ENCODE measurements around the gene WDPCP.
"Not testable (repeated sequence)": the region's sequence is repeated elsewhere in the genome, so short reads cannot be mapped to it uniquely, and the experiment has no call there.

The WDPCP gene

DNA sequence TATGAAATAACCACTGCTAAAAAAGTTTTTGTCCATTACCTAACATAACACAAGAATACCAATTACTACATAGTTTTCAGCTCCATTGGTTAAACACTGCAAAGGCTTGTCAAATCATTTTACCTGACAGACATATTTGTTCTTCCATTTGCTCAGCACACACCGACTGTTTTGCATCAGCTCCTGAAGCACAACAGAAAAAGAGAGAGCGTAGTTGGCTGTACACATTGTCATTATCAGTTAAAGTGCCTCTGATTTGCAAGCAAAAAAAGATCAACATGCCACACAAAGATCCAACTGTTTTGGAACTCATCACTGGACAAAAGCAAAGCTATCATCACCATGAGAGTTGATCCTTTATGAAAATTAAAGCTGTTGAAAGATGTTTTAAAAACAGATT lies 103.8 kb downstream of the WDPCP start:
- H4K20me1 ChIP-seq, result no peaks in the 10 kb centered on the region
- no peak for TF ChIP-seq Cebpa-rat (IDR thresholded peaks at IDR 0.05)
- no peak overlapping the region for H3K4me3 ChIP-seq
- H3K36me3 ChIP-seq, result no peaks in the 10 kb centered on the region
- no peak overlapping the region for H3K4me2 ChIP-seq
- no peaks in the 10 kb centered on the region for H3K27me3 ChIP-seq
- no peak overlapping the region for H3K9ac ChIP-seq
- H3K4me1 ChIP-seq, result no peaks in the 10 kb centered on the region
- no peak overlapping the region for H3K27ac ChIP-seq
- no peaks in the 10 kb centered on the region for H3K9me3 ChIP-seq

DNA sequence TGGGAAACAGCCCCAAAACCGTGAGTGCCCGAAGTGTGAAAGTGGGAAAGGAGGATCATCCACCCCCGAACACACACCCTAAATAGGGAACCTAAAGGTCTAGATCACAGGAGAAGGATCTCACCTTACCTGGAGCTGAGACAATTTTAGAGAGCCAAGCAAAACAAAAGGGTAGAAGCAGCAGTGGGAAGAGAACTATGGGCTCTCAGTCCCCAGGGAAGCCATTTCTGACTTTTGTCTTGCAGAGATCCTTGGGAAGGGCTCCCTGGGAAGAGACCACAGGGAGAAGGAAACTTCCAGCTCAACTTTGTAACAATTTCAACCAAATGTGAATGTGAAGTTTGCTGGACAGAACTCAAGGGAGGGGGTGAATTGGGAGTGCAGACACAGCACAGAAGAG lies 110.6 kb downstream of the WDPCP start:
- H3K27me3 ChIP-seq, result no peaks in the 10 kb centered on the region
- TF ChIP-seq Cebpa-rat (IDR thresholded peaks at IDR 0.05), result no peak

DNA sequence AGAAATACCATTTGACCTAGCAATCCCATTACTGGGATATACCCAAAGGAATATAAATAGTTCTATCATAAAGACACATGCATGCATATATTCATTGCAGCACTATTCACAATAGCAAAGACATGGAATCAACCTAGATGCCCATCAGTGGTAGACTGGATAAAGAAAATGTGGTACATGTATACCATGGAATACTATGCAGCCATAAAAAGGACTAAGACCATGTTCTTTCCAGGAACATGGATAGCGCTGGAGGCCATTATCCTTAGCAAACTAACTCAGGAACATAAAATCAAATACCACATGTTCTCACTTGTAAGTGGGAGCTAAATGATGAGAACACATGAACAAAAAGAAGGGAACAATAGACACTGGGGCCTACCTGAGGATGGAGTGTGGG lies 119.0 kb downstream of the WDPCP start:
- H3K9ac ChIP-seq, H3K4me1 ChIP-seq, H3K4me2 ChIP-seq, H3K4me3 ChIP-seq, H3K27ac ChIP-seq, H3K27me3 ChIP-seq, H4K20me1 ChIP-seq: not testable (repeated sequence)
- peaks cover 12% of the 10 kb centered on the region; the same call in 1 of the 2 replicates for H3K9me3 ChIP-seq
- H3K36me3 ChIP-seq, result peaks cover 16% of the 10 kb centered on the region

More for the DNA sequence above, 110.6 kb downstream of the WDPCP start:
- Histone ChIP-seq H3K4me2 (no peak overlapping the region), H3K27ac (no peak overlapping the region), H3K4me1 (no peaks in the 10 kb centered on the region), H3K9me3 (no peaks in the 10 kb centered on the region), H3K36me3 (peaks cover 4% of the 10 kb centered on the region; the same call in 1 of the 2 replicates), H4K20me1 (no peaks in the 10 kb centered on the region), H3K4me3 (no peak overlapping the region), H3K9ac (no peak overlapping the region)

DNA sequence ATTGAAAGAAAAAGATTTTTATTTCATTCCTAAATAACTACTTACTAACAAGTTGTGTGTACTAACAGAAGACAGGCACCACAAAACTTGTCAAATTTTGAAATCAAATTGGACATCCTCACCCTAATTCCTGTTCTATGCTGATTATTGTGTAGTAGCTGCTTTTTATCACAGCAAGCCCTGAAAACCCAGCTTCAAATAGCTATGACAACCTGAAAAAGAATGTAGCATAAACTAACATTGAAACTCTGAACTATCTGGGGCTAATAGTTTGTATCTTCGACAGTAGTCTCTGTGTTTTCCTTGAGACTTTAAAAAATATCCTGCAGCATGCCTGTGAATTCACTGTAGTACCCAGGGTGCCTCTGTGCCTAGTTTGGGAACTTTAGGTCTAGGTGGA lies 122.6 kb downstream of the WDPCP start:
- no peak for TF ChIP-seq Cebpa-rat (IDR thresholded peaks at IDR 0.05)
- Histone ChIP-seq H3K4me3 (no peak overlapping the region), H3K27ac (no peak overlapping the region), H4K20me1 (no peaks in the 10 kb centered on the region), H3K4me2 (no peak overlapping the region), H3K4me1 (no peaks in the 10 kb centered on the region), H3K9me3 (peaks cover 21% of the 10 kb centered on the region), H3K27me3 (no peaks in the 10 kb centered on the region), H3K9ac (no peak overlapping the region), H3K36me3 (peaks cover 18% of the 10 kb centered on the region)

DNA sequence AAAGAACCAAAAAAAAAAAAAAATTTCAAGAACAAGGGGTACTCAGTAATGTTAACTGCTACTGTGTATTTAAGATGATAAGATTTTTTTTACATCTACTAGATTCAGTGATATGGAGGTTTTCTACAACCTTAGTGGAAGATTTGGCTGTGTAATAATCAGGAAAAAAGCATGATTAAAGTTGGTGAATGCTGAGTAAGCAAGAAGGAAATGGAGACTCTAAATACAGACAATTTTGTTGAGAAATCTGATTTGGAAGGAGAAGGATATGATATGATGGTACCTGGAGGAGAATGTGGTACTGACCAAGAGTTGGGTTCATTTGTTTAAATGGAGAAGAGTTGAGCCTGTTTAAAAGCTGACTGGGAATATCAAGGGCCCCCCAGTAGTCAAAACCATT lies 125.1 kb downstream of the WDPCP start:
- H3K27ac ChIP-seq, result no peak overlapping the region
- peaks cover 15% of the 10 kb centered on the region for H3K9me3 ChIP-seq
- H3K36me3 ChIP-seq, result peaks cover 9% of the 10 kb centered on the region
- TF ChIP-seq Cebpa-rat (IDR thresholded peaks at IDR 0.05), result no peak
- no peak overlapping the region for H3K4me2 ChIP-seq
- H4K20me1 ChIP-seq, result no peaks in the 10 kb centered on the region
- H3K9ac ChIP-seq, result no peak overlapping the region
- no peak overlapping the region for H3K4me3 ChIP-seq
- no peaks in the 10 kb centered on the region for H3K4me1 ChIP-seq
- no peaks in the 10 kb centered on the region for H3K27me3 ChIP-seq

DNA sequence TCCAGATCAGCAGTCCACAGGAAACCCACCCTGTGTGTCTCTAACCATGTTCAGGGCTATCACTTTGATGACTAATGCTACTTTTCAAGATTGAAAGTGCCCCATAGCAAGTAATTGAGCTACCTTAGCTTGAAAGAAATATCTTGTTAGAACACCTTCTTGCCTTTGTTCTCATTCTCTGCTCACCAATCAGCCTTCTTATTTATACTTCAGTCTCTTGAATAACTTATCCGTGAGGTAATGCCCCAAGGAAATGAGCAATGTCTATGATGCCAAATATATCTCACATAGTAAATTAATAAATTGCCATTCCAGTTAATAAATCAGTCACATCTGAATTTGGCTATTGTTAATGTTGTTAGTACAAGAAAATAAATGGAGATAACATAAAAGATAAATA lies 141.6 kb downstream of the WDPCP start:
- H3K36me3 ChIP-seq, result no peaks in the 10 kb centered on the region
- no peak overlapping the region for H3K27ac ChIP-seq
- no peak overlapping the region for H3K4me2 ChIP-seq
- no peaks in the 10 kb centered on the region for H3K4me1 ChIP-seq
- no peaks in the 10 kb centered on the region for H3K27me3 ChIP-seq
- TF ChIP-seq Cebpa-rat (IDR thresholded peaks at IDR 0.05), result no peak
- H3K9me3 ChIP-seq, result no peaks in the 10 kb centered on the region
- no peak overlapping the region for H3K9ac ChIP-seq
- H3K4me3 ChIP-seq, result no peak overlapping the region
- H4K20me1 ChIP-seq, result no peaks in the 10 kb centered on the region

DNA sequence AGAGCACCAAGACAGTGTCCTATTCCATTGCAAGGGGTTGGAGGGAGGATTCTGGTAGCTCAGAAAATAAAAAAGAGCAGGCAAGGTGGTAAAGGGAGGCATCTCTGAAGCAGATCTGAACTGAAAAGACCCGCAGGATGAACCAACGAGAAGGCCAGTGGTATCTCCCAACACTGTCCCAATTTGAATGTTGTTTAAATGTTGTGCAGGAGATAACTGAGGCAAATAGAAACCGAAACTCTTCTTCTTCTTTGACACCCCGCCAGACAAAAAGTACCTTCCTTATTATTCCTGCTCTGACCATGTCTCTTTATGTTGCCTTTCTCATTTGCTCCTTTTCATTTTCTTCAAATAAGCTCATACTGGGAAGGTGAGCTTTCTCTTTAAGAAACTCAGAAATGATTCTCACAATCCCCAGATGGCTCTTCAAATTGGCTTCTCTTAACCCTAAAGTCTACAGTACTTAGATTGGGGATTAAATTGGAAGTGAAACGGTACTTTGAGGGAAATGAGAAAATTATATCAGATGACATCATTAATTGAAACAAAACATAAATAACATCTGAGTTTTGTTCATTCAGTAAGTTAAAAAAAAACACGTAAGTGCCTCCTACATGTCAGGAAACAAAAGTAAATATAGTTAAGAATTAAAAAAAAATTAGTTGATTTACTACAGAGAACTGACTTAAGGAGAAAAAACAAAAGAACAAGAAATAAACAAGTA lies 143.6 kb downstream of the WDPCP start:
- Histone ChIP-seq H3K4me3 (no peak overlapping the region), H3K27me3 (no peaks in the 10 kb centered on the region), H3K9me3 (no peaks in the 10 kb centered on the region), H3K36me3 (no peaks in the 10 kb centered on the region), H4K20me1 (no peaks in the 10 kb centered on the region), H3K4me1 (no peaks in the 10 kb centered on the region), H3K9ac (no peak overlapping the region), H3K27ac (no peak overlapping the region), H3K4me2 (no peak overlapping the region)
- no peak for TF ChIP-seq Cebpa-rat (IDR thresholded peaks at IDR 0.05)

DNA sequence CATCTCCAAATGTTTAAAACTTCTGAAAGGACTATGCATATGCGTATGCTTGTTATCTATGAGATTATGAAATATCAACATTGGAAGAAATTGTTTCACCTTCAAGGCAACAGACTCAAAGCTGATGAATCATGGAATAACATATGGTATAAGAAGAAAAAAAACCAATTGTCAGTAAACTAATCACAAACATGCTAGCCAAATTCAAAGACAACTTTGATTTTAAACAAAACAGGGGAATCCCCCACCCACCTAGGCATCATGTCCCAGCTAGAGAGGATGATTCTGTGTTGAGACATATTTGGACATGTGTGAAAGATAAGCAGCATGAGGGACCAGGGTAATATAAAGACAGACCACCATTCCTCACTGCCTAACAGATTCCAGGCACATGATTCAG lies 147.7 kb downstream of the WDPCP start:
- H3K9me3 ChIP-seq, result no peaks in the 10 kb centered on the region
- no peak overlapping the region for H3K4me3 ChIP-seq
- no peak overlapping the region for H3K4me2 ChIP-seq
- no peak for TF ChIP-seq Cebpa-rat (IDR thresholded peaks at IDR 0.05)
- peaks cover 6% of the 10 kb centered on the region for H3K4me1 ChIP-seq
- no peaks in the 10 kb centered on the region for H4K20me1 ChIP-seq
- no peak overlapping the region for H3K27ac ChIP-seq
- no peaks in the 10 kb centered on the region for H3K27me3 ChIP-seq
- H3K36me3 ChIP-seq, result no peaks in the 10 kb centered on the region
- H3K9ac ChIP-seq, result no peak overlapping the region

DNA sequence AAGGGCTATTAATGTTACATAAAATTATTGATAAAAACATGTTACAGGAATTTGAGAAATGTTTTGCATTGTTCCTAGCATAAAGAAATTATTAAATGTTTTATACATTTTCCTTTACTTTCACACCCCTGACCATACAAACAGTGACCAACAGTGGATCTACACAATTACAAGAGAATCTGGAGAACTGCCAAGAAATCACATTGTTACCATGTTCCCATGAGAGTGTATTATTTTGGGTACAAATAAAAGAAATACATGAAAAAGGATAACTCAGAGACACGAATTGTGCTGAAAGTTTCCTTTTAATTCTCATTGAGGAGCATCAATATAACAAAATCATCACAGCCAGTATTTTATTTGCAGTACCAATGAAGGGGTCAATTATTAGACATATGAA lies 150.1 kb downstream of the WDPCP start:
- no peak for TF ChIP-seq Cebpa-rat (IDR thresholded peaks at IDR 0.05)
- Histone ChIP-seq H4K20me1 (no peaks in the 10 kb centered on the region), H3K36me3 (no peaks in the 10 kb centered on the region), H3K27me3 (no peaks in the 10 kb centered on the region), H3K4me3 (no peak overlapping the region), H3K4me2 (0 out of 2 replicates have a peak overlapping the region, but pooled peaks have one; percentile 16), H3K9ac (no peak overlapping the region), H3K9me3 (no peaks in the 10 kb centered on the region), H3K4me1 (peaks cover 6% of the 10 kb centered on the region), H3K27ac (no peak overlapping the region)

DNA sequence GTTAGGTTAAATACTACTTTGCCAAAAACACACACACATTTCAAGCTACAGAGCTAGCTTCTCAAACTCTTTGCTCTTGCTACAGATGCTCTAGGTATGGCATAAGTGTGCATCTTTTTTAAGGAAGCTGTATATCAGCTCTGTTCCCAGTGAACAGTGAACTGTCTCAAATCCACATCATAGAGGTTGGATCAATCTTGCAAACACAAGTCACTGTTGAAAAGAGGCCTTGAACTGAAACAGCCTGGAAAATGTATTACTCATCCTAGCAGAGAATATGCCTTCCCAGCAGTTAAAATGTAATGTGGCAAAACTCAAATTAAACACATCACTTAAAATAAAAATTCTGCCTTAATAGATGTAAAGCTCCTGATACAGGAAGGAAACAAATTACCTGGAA lies 151.8 kb downstream of the WDPCP start:
- no peak overlapping the region for H3K4me3 ChIP-seq

DNA sequence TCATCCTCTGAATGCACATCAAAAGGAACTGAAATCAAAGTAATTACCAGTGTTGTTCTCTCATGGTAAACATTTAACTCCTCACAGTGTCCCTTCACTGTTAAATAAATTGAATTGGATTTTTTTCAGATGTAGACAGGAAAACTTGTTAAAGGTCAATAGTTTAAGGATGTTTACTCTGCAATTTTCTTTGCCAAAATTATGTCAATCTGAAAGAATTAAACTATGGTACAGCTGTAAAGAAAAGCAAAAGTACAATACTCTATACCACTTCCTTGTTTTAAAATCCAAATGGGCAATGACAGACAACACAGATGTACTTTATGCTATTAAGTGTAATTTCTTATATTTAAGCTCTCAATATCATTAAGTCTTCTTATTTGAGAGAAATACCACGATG lies 153.2 kb downstream of the WDPCP start:
- Histone ChIP-seq H3K4me2 (no peak overlapping the region), H3K9ac (no peak overlapping the region), H3K27ac (no peak overlapping the region), H4K20me1 (no peaks in the 10 kb centered on the region), H3K27me3 (no peaks in the 10 kb centered on the region), H3K9me3 (no peaks in the 10 kb centered on the region), H3K4me3 (no peak overlapping the region), H3K4me1 (peaks cover 6% of the 10 kb centered on the region), H3K36me3 (no peaks in the 10 kb centered on the region)
- TF ChIP-seq Cebpa-rat (IDR thresholded peaks at IDR 0.05), result no peak

More for the DNA sequence above, 151.8 kb downstream of the WDPCP start:
- H3K9me3 ChIP-seq, result no peaks in the 10 kb centered on the region
- no peak overlapping the region for H3K9ac ChIP-seq
- H3K27me3 ChIP-seq, result no peaks in the 10 kb centered on the region
- no peak overlapping the region for H3K4me2 ChIP-seq
- no peaks in the 10 kb centered on the region for H3K36me3 ChIP-seq
- H3K27ac ChIP-seq, result no peak overlapping the region
- no peaks in the 10 kb centered on the region for H4K20me1 ChIP-seq
- H3K4me1 ChIP-seq, result peaks cover 6% of the 10 kb centered on the region
- no peak for TF ChIP-seq Cebpa-rat (IDR thresholded peaks at IDR 0.05)
